Activated CD4-positive, CD25-positive, alpha-beta regulatory T cell (primary cell): ENCODE data around the gene DUSP18.
"Not testable (repeated sequence)": the region's sequence is repeated elsewhere in the genome, so short reads cannot be mapped to it uniquely, and the experiment has no call there.

Source experiments
- DNase-seq, 4 experiments: peaks; one replicate each; lab custom pipeline; 2025; lab: John Stamatoyannopoulos, UW

DUSP18 gene

DNA sequence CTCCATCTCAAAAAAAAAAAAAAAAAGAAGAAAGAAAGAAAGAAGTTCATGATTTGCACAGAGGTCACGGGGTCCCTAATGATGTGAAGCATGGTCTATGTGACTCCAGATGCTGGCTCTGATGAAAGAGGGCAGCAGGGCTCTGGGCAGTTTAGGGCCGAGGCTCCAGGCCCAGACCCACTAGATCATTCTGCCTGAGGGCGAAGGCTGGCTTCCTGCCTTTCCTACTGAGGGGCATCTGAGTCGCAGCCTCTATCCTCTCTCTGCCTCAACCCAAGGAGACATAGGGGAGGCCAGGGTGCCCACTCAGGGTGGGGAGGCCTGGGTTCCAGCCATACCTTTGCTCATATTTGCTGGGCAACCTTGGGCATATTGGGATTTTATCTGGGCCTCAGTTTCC, 27.3 kb downstream of the DUSP18 start:
- no peak for DNase-seq

DNA sequence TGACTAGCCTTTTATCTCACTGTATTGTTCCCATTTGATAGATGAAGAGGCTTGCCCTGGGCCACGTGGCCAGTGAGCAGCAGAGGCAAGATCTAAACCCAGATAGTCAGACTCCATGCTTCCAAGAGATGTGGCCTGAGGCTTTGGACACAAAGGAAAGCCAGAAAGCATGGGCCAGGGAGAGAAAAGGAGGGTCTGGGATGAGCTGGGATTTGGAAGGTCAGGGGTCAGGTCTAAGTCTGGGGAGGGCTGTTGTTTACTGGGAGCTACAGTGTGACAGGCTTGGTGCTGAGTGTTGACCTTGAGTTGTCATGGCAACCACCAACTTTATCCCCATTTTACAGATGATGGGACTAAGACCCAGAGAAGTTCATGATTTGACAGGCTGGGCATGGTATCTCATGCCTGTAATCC, 30.0 kb downstream of the DUSP18 start:
- no peak for DNase-seq

DNA sequence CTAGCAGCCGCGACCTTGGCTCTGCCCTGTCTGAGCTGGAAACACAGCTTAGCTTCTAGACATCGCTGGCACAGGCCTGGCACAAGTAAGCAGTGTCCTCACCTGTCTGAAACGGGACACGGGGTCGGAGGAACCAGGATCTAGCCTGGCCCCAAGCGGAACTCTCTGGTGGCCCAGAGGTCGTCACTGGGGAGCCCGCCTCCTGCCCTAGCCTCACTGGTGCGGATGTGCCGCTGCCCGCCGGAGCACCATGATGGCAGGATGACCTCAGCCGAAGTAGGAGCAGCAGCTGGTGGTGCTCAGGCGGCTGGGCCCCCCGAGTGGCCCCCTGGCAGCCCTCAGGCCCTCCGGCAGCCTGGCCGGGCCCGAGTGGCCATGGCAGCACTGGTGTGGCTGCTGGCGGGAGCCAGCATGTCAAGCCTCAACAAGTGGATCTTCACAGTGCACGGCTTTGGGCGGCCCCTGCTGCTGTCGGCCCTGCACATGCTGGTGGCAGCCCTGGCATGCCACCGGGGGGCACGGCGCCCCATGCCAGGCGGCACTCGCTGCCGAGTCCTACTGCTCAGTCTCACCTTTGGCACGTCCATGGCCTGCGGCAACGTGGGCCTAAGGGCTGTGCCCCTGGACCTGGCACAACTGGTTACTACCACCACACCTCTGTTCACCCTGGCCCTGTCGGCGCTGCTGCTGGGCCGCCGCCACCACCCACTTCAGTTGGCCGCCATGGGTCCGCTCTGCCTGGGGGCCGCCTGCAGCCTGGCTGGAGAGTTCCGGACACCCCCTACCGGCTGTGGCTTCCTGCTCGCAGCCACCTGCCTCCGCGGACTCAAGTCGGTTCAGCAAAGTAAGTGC, 31.2 kb downstream of the DUSP18 start:
- DNase-seq = no peak

DNA sequence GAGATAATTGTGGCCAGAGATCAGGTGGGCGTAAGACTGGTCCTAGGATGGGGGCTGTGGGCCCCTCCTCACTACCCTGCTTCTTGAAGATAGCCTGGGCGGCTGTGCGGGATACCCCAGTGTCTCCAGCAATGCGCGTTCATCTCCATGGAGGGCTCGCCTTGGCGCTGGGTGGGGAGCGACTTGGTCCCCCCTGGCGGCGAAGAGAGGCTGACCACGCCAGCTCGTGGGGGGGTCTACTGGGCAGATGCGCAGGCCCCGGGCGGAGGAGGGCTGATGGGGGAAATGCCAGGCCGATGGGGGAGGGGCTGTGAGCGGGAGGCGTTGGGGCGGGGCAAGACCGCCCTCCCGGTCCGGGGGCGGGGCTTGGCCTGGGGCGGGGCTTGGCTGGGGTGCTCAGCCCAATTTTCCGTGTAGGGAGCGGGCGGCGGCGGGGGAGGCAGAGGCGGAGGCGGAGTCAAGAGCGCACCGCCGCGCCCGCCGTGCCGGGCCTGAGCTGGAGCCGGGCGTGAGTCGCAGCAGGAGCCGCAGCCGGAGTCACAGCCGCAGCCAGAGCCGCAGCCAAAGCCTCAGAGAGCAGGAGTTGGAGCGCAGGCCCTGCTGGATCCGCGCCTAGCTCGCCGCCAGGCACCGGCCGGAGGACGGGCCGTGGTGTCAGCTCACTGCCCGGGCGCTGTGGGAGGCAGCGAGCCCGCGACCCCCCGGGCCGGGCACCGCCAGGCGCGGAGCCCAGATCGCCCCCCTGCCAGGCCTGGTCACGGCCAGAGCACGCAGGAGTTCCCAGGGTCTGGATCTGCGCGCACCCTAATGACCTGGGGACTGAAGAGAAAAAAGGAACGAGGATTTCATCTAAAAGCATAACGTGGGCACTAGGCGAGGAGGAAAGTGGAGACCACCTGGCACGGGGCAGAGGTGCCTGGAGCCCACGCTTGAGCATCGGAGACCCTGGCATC, 32.1 kb downstream of the DUSP18 start, which contains the start of gene SLC35E4:
TSS of gene SLC35E4 (plus strand) at position 509 of the 953 bp plus-strand sequence. CDS start 670 bp downstream, outside the sequence.
- peak; percentile 92 to 96 (median 95) for DNase-seq

DNA sequence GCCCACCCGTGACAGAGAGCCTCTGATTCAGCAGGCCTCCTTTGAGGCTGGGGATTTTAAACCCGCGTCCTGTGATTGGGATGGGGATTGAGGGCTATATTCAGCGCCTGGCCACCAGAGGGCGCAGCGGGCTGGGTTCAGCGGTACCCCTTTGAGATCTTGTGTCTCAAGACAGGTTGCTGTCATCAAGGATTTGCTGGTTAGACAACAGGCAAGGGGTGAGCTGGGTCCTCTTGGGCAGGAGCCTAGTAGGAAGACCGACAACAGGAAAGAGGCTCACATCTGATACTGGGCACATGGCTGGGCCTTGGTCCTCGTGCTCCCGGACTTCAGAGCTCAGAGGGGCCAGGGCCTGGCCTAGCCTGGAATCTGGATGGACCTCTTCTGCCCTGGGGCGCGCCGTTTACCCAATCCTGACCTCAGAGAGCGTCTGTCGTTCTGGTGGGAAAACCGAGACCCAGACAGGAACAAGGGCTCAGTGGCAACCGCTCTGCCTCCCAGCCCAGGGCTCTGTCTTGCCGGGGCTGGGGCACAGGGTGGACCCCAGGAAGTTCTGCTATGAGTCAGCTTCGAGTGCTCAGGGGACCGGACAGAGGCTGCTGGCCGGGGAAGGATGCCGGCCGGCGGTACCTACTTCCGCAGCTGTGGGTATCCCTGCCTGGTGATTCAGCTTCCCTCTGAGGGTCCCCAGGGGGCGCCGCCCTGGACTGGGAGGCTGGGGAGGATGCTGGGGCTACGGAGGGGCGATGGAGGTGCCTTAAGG, 33.0 kb downstream of the DUSP18 start:
- DNase-seq = peak; percentile 77 to 90 (median 82)

DNA sequence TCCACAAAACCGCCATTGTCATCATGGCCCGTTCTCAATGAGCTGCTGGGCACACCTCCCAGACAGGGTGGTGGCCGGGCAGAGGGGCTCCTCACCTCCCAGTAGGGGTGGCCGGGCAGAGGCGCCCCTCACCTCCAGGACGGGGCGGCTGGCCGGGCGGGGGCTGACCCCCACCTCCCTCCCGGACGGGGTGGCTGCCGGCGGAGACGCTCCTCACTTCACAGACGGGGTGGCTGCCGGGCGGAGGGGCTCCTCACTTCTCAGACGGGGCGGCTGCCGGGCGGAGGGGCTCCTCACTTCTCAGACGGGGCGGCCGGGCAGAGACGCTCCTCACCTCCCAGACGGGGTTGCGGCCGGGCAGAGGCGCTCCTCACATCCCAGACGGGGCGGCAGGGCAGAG, 36.2 kb downstream of the DUSP18 start:
- DNase-seq = not testable (repeated sequence)

DNA sequence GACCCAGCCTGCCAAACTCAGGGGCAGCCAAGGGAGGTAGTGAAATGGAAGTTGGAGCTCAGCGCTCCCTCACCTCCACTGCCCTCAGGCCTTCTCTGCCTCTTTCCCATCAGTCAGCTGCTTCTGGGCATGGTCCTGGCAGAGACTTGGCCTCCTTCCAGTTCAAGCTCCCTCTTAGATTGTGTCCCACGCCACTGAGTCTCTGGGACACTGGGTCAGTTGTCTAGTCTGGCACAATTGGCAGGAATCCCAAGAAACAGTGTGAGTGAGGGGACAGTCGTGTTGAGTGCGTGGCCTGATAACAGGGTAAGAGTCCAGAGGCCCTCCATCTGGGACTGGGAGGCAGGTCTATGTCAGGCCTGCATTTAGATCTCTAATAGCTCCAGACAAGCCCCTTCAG, 39.2 kb downstream of the DUSP18 start:
- DNase-seq = no peak

DNA sequence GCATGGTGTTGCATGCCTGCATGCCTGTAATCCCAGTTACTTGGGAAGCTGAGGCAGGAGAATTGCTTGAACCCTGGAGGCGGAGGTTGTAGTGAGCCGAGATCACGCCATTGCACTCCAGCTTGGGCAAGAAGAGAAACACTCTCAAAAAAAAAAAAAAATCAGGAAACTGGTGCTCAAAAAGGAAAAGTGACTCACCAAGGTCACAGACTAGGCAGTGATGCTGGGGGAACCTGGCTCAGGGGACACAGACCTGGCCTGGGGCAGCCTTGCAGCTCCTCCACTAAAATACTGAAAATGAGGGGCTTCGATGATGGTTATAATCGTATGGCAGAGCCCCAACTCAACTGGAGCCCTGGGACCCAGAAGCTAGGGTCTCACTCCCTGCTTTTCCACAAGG, 40.2 kb downstream of the DUSP18 start:
- no peak for DNase-seq

DNA sequence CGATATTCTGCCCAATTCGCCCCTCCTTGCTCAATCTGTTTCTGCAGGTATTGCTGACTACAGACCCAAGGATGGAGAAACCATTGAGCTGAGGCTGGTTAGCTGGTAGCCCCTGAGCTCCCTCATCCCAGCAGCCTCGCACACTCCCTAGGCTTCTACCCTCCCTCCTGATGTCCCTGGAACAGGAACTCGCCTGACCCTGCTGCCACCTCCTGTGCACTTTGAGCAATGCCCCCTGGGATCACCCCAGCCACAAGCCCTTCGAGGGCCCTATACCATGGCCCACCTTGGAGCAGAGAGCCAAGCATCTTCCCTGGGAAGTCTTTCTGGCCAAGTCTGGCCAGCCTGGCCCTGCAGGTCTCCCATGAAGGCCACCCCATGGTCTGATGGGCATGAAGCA, 41.3 kb downstream of the DUSP18 start:
- DNase-seq = no peak

DNA sequence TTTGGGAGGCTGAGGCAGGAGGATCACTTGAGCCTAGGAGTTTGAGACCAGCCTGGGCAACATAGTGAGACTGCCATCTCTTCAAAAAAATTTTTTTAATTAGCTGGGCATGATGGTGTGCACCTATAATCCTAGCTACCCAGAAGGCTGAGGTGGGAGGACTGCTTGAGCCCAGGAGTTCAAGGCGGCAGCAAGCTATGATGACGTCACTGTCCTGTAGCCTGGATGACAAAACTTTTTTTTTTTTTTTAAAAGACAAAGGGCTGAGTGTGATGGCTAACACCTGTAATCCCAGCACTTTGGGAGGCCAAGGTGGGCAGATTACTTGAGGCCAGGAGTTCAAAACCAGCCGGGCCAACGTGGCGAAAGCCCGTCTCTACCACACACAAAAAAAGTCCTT, 47.8 kb downstream of the DUSP18 start:
- DNase-seq = not testable (repeated sequence)

DNA sequence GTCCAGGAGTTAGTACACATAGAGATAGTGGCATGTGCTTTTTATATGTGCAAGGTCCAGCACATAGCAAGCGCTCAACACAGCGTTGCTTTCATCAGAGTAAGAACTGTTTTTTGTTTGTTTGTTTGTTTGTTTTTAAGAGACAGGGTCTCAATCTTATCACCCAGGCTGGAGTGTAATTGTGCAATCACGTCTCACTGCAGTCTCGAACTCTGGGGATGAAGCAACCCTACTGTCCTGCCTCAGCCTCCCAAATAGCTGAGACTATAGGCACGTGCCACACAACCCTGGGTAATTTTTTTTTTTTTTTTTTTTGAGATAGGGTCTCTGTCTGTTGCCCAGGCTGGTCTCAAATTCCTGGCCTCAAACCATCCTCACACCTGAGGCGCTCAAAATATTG, 49.9 kb downstream of the DUSP18 start:
- no peak for DNase-seq

DNA sequence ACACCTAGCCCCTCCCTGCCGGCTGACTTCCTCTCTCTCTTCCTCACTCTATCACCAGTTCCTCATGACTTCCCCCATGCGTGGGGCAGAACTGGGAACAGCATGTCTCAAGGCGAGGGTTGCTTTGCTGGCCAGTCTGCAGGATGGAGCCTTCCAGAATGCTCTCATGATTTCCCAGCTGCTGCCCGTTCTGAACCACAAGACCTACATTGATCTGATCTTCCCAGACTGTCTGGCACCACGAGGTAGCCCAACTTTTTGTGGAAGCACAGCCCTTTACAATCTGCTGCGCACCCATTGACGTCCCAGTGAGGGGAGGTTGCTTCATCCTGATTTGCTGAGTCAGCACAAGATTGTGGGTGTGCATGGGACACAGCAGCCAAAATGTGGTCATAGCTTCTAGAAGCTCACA, 52.1 kb downstream of the DUSP18 start:
- DNase-seq = no peak

DNA sequence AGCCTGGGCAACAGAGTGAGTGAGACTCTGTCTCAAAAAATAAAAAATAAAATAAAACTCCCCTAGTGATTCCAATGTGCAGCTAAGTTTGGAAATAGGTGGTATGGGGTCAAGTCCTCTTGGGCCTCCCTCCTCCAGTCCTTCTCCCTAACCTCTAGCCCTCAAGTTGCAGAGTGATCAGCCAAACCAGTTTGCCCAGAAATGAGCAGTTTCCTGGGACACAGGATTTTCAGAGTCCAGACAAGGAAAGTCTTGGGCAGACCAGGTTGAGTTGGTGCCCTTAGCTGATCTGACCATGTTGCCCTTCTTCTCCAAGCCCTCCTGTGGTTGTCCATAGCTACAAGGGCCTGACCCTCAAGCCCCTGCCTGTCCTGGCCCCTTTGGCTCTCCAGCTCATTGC, 52.8 kb downstream of the DUSP18 start:
- no peak for DNase-seq

DNA sequence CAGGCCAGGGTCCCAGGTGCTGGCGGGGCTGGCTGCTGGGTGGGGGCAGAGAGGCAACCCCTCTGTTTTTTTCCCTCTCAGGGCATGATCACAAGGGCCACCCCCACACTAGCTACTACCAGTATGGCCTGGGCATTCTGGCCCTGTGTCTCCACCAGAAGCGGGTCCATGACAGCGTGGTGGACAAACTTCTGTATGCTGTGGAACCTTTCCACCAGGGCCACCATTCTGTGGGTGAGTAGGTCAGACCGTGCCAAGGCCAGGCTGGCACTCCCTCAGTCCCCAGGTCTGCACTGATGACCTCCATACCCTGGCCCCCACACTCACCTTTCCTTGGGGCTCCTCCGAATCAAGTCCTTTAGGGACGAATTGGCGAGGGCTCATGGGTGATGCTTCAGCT, 53.4 kb downstream of the DUSP18 start:
- no peak for DNase-seq

DNA sequence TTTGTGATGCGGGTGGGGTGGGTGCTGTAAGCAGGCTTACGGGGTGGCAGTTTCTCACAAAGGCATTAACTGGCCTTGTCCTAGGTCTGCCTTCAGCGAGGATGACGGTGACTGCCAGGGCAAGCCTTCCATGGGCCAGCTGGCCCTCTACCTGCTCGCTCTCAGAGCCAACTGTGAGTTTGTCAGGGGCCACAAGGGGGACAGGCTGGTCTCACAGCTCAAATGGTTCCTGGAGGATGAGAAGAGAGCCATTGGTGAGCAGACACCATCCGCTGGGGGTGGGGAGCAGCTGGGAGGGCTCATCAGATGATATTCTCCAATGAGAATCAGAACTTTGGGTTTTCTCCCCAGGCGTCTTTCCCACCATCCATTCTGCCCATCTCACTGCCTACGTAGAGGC, 54.9 kb downstream of the DUSP18 start:
- no peak for DNase-seq
